Transverse colon (tissue), 4 donors: ENCODE data around the gene PHAX. TPM values are rescaled to one million over a fixed set of nuclear protein-coding genes. Genes with fewer than 3 reads are reported as not detected.

Source experiments
- DNase-seq: peaks from one replicate; pipeline ENCODE4 v3.0.0-alpha.2; 2019
- H3K27ac ChIP-seq, 4 donors: fragments of 200-600 bp; sonication (generic); 2 replicates each; pipeline ENCODE4 v1.5.1; 2016 to 2018; ENCODE audit warnings: inconsistent platforms in 4 of 4
- H3K27me3 ChIP-seq: fragments of 200-600 bp; sonication (generic); 2 replicates; pipeline ENCODE4 v1.5.1; 2017; ENCODE audit warnings: inconsistent platforms
- H3K36me3 ChIP-seq, 4 donors: fragments of 200-600 bp; sonication (generic); 2 replicates each; pipeline ENCODE4 v1.5.1; 2017 to 2019; ENCODE audit warnings: inconsistent platforms in 4 of 4
- H3K4me1 ChIP-seq, 4 donors: fragments of 200-600 bp; sonication (generic); 2 replicates each; pipeline ENCODE4 v1.5.1; 2017 to 2020; ENCODE audit warnings: inconsistent platforms in 4 of 4
- H3K4me3 ChIP-seq, 4 donors: fragments of 200-600 bp; sonication (generic); 1 replicate in 1 of 4; 2 replicates in 3 of 4; pipeline versions ENCODE4 v1.5.1 to v1.6.1; 2017 to 2019; ENCODE audit warnings: inconsistent platforms in 4 of 4
- H3K9me3 ChIP-seq, 2 donors: fragments of 200-600 bp; sonication (generic); 2 replicates each; pipeline ENCODE4 v1.5.1; 2017 to 2019; ENCODE audit warnings: inconsistent platforms in 2 of 2
- CTCF ChIP-seq, 5 experiments: fragments of 200-600 bp in 3 of 5; fragments of 450-650 bp in 2 of 5; sonication (generic) in 3 of 5; IDR thresholded peaks; 1 replicate in 2 of 5; 2 replicates in 3 of 5; pipeline ENCODE4 v1.5.1; 2016 to 2017; ENCODE audit warnings: antibody characterized with exemption in 5 of 5, inconsistent platforms in 3 of 5, mild to moderate bottlenecking in 2 of 5, moderate library complexity in 1 of 5
- EP300 ChIP-seq: sonication (generic); formaldehyde crosslinking; IDR thresholded peaks from one replicate; pipeline ENCODE4 v1.6.1; 2017; ENCODE audit warnings: antibody characterized with exemption, low read depth
- POLR2A ChIP-seq: fragments of 450-650 bp; IDR thresholded peaks from one replicate; pipeline ENCODE4 v1.6.1; 2016; ENCODE audit warnings: antibody characterized with exemption, mild to moderate bottlenecking, moderate library complexity
- POLR2AphosphoS5 ChIP-seq, 3 donors: sonication (generic); formaldehyde crosslinking; IDR thresholded peaks; one replicate each; pipeline ENCODE4 v1.6.1; 2016; ENCODE audit warnings: antibody characterized with exemption in 3 of 3
- WGBS, 2 donors: methylation state at CpG; one replicate each; pipeline ENCODE4 v1.1.5; 2018; ENCODE audit warnings: low coverage in 1 of 2; 5-methylcytosine and 5-hydroxymethylcytosine counted together
- in situ Hi-C, 4 donors: fragments of 200-750 bp; cut with MboI; loops; one replicate each; pipeline versions ENCODE4 v1.15.0 to v1.15.1; 2017; ENCODE audit warnings: low sequenced_read_pairs in 3 of 4, low pct_ligation_motif_present in 1 of 4, low pct_unique_long_range_greater_than_20kb in 1 of 4
- intact Hi-C: fragments of 100-400 bp; cut with DNase I; formaldehyde crosslinking; loops from one replicate; pipeline ENCODE4 v1.15.1; 2023; ENCODE audit warnings: low total_unique reads
- total RNA-seq, 4 donors: library from RNA; depleted of rRNA; stranded (reverse); fragments of >200 nt; gene quantifications; one replicate each; pipeline ENCODE4 v1.1.0, GENCODE V29; 2016

The PHAX gene
- total RNA-seq, 4 donors from 2014 or later: 6.7 to 55.3 (median 49.2) TPM

DNA sequence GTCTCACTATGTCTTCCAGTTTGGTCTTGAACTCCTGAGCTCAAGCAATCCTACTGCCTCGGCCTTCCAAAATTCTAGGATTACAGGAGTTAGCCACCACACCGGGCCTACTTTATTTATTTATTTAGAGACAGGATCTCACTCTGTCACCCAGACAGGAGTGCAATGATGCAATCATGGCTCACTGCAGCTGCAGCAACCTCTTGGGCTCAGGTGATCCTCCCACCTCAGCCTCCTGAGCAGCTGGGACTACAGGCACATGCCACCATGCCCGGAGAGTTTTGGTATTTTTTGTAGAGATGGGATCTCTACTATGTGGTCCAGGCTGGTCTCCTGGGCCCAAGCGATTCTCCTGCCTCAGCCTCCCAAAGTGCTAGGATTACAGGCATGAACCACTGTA, 32.8 kb downstream of the PHAX start:
- TF ChIP-seq POLR2AphosphoS5 (IDR thresholded peaks at IDR 0.05): no peak
- TF ChIP-seq EP300: no peak
- no peak for TF ChIP-seq POLR2A
- no peak for TF ChIP-seq CTCF (IDR thresholded peaks at IDR 0.05)
- no peak for DNase-seq
- Histone ChIP-seq H3K4me1 (no peaks in the 10 kb centered on the region), H3K27ac (no peak overlapping the region), H3K4me3 (no peak overlapping the region), H3K36me3 (no peaks in the 10 kb centered on the region), H3K27me3 (no peaks in the 10 kb centered on the region), H3K9me3 (no peaks in the 10 kb centered on the region)
- intact Hi-C loops (no loop called here), in situ Hi-C loops (no loop called here)
- WGBS, 2 donors: 80 to 89% methylated on average over 1 to 4 of the region's 4 CpGs

DNA sequence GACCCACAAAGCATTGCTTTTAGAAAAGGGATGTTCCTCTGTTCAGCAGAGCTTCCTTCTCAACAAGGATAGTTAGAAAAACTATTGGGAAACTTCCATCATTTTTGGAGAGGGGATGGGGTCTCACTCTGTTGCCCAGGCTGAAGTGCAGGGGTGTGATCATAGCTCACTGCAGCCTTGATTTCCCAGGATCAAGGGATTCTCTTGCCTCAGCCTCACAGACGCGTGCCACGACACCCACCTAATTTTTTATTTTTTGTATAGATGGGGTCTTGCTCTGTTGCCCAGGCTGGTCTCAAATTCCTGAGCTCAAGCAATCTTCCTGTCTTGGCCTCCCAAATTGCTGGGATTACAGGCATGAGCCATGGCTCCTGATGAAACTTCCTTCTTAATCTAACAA, 34.8 kb downstream of the PHAX start:
- Histone ChIP-seq H3K4me1 (no peaks in the 10 kb centered on the region), H3K9me3 (no peaks in the 10 kb centered on the region), H3K27me3 (no peaks in the 10 kb centered on the region), H3K4me3 (no peak overlapping the region), H3K36me3 (no peaks in the 10 kb centered on the region), H3K27ac (no peak overlapping the region)
- in situ Hi-C loops: no loop called here
- DNase-seq: no peak
- TF ChIP-seq POLR2AphosphoS5 (IDR thresholded peaks at IDR 0.05): no peak
- TF ChIP-seq CTCF (IDR thresholded peaks at IDR 0.05): no peak
- no peak for TF ChIP-seq EP300
- no peak for TF ChIP-seq POLR2A
- intact Hi-C loops: no loop called here
- 80 to 100% methylated on average over 2 to 3 of the region's 3 CpGs for WGBS, 2 donors

GRCh38 chr5:126636956-126637355, 36.2 kb downstream of the PHAX start:
- in situ Hi-C loops: no loop called here

DNA sequence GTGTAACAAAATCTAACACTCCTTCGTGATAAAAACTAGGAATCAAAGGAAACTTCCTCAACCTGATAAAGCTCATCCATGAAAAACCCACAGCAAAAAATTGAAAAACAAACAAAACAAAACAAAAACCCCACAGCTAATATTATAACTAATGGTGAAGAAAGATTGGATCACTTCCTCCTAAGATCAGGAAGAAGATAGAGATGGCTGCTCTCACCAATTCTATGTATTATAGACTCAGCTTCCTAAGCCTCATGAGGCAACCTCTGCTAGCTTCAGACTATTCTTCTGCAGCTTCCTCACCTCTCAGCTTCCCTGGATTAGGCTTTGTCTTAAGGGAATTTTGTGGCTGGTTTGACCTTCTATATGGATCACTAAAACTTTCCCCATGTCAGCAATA, 40.1 kb downstream of the PHAX start:
- 86 to 96% methylated on average over 1 of the region's 1 CpG for WGBS, 2 donors
- H3K4me1 ChIP-seq: no peaks in the 10 kb centered on the region
- no peak for DNase-seq
- TF ChIP-seq EP300 (no peak), CTCF (IDR thresholded peaks at IDR 0.05) (no peak), POLR2A (no peak), POLR2AphosphoS5 (IDR thresholded peaks at IDR 0.05) (no peak)
- no peaks in the 10 kb centered on the region for H3K36me3 ChIP-seq
- no peaks in the 10 kb centered on the region for H3K27me3 ChIP-seq
- H3K4me3 ChIP-seq: no peak overlapping the region
- intact Hi-C loops: no loop called here
- H3K9me3 ChIP-seq: peaks cover 6 to 10% of the 10 kb centered on the region in 2 donors
- no peak overlapping the region for H3K27ac ChIP-seq
- in situ Hi-C loops: no loop called here

More at GRCh38 chr5:126636956-126637355, 36.2 kb downstream of the PHAX start:
- Histone ChIP-seq H3K4me1 (no peaks in the 10 kb centered on the region), H3K36me3 (no peaks in the 10 kb centered on the region), H3K4me3 (no peak overlapping the region), H3K27me3 (no peaks in the 10 kb centered on the region), H3K27ac (no peak overlapping the region), H3K9me3 (no peaks in the 10 kb centered on the region)
- WGBS, 2 donors: 79% methylated on average over 1 of the region's 1 CpG; no CpG with 5 or more reads in 1 of the 2 donors
- DNase-seq: no peak
- intact Hi-C loops: no loop called here
- no peak for TF ChIP-seq POLR2AphosphoS5 (IDR thresholded peaks at IDR 0.05)
- TF ChIP-seq EP300: no peak
- no peak for TF ChIP-seq POLR2A
- TF ChIP-seq CTCF (IDR thresholded peaks at IDR 0.05): no peak
